Liver (tissue), 3 donors: ENCODE measurements around the gene DPT.

Experiments
- FOXA1 ChIP-seq: IDR thresholded peaks from 2 replicates; pipeline ENCODE4 v1.6.1; 2016; ENCODE audit warnings: antibody characterized with exemption
- GABPA ChIP-seq, 2 donors: IDR thresholded peaks in 1 of 2; conservative IDR thresholded peaks in 1 of 2; 2 replicates each; pipeline ENCODE4 v1.6.1; 2016; ENCODE audit warnings: antibody characterized with exemption in 2 of 2, mild to moderate bottlenecking in 1 of 2, moderate library complexity in 1 of 2
- HNF4G ChIP-seq: IDR thresholded peaks from 2 replicates; pipeline ENCODE4 v1.6.1; 2016; ENCODE audit warnings: antibody characterized with exemption
- RXRA ChIP-seq, 2 donors: IDR thresholded peaks; 2 replicates each; pipeline ENCODE4 v1.6.1; 2017 to 2018; ENCODE audit warnings: antibody characterized with exemption in 2 of 2, mild to moderate bottlenecking in 1 of 2
- TAF1 ChIP-seq: conservative IDR thresholded peaks from 2 replicates; pipeline ENCODE4 v1.6.1; 2016; ENCODE audit warnings: antibody characterized with exemption, mild to moderate bottlenecking
- YY1 ChIP-seq: IDR thresholded peaks from 2 replicates; pipeline ENCODE4 v1.6.1; 2016; ENCODE audit warnings: antibody characterized with exemption, mild to moderate bottlenecking
- TF ChIP-seq, protein P1 (sequence below): fragments of 150-350 bp; IDR thresholded peaks from 2 replicates; pipeline ENCODE4 v1.5.1; 2017; ENCODE audit warnings: improper control_type of control experiment, low read depth, low read length; ENCODE audit not compliant: missing input control
- TF ChIP-seq, protein P2 (sequence below): IDR thresholded peaks from 2 replicates; pipeline ENCODE4 v1.6.1; 2016; ENCODE audit warnings: antibody characterized with exemption, mild to moderate bottlenecking
- TF ChIP-seq, protein P3 (sequence below): IDR thresholded peaks from 2 replicates; pipeline ENCODE4 v1.6.1; 2016; ENCODE audit warnings: antibody characterized with exemption
- TF ChIP-seq, protein P4 (sequence below): IDR thresholded peaks from 2 replicates; pipeline ENCODE4 v1.6.1; 2016; ENCODE audit warnings: antibody characterized with exemption
- donor health status: healthy.
- donor health status: healthy.

DNA sequence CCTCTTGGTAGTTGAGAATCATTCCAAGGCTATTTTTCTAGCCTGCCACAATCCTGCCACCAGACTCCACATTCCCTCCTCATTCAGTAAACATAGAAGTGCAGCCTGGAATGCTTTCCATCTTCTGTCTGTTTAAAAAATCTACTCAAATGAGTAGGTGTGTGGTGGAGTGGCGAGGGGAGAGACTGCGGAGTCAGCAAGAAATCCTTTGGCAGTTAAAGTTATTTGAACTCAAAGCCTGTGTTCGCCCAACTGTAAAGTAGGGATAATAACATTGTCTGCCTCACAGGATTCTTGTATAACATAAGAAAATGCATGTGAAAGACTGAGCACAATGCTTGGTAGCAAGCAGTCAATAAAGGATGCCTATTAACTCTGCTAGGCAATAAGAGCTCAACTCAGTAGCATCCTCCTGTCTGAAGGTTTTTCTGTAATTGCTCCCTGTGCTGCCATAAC lies 22.2 kb upstream of the DPT start:
- TF ChIP-seq, protein P1, sequence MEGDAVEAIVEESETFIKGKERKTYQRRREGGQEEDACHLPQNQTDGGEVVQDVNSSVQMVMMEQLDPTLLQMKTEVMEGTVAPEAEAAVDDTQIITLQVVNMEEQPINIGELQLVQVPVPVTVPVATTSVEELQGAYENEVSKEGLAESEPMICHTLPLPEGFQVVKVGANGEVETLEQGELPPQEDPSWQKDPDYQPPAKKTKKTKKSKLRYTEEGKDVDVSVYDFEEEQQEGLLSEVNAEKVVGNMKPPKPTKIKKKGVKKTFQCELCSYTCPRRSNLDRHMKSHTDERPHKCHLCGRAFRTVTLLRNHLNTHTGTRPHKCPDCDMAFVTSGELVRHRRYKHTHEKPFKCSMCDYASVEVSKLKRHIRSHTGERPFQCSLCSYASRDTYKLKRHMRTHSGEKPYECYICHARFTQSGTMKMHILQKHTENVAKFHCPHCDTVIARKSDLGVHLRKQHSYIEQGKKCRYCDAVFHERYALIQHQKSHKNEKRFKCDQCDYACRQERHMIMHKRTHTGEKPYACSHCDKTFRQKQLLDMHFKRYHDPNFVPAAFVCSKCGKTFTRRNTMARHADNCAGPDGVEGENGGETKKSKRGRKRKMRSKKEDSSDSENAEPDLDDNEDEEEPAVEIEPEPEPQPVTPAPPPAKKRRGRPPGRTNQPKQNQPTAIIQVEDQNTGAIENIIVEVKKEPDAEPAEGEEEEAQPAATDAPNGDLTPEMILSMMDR, result no peak
- TF ChIP-seq GABPA (IDR thresholded peaks at IDR 0.05 in 1 of 2, conservative IDR thresholded peaks at IDR 0.05 in 1 of 2) (no peak), FOXA1 (no peak), RXRA (IDR thresholded peaks at IDR 0.05) (no peak), HNF4G (no peak), YY1 (no peak), TAF1 (no peak)
- TF ChIP-seq, protein P2, sequence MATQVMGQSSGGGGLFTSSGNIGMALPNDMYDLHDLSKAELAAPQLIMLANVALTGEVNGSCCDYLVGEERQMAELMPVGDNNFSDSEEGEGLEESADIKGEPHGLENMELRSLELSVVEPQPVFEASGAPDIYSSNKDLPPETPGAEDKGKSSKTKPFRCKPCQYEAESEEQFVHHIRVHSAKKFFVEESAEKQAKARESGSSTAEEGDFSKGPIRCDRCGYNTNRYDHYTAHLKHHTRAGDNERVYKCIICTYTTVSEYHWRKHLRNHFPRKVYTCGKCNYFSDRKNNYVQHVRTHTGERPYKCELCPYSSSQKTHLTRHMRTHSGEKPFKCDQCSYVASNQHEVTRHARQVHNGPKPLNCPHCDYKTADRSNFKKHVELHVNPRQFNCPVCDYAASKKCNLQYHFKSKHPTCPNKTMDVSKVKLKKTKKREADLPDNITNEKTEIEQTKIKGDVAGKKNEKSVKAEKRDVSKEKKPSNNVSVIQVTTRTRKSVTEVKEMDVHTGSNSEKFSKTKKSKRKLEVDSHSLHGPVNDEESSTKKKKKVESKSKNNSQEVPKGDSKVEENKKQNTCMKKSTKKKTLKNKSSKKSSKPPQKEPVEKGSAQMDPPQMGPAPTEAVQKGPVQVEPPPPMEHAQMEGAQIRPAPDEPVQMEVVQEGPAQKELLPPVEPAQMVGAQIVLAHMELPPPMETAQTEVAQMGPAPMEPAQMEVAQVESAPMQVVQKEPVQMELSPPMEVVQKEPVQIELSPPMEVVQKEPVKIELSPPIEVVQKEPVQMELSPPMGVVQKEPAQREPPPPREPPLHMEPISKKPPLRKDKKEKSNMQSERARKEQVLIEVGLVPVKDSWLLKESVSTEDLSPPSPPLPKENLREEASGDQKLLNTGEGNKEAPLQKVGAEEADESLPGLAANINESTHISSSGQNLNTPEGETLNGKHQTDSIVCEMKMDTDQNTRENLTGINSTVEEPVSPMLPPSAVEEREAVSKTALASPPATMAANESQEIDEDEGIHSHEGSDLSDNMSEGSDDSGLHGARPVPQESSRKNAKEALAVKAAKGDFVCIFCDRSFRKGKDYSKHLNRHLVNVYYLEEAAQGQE, result no peak
- TF ChIP-seq, protein P3, sequence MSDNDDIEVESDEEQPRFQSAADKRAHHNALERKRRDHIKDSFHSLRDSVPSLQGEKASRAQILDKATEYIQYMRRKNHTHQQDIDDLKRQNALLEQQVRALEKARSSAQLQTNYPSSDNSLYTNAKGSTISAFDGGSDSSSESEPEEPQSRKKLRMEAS, result no peak
- TF ChIP-seq, protein P4, sequence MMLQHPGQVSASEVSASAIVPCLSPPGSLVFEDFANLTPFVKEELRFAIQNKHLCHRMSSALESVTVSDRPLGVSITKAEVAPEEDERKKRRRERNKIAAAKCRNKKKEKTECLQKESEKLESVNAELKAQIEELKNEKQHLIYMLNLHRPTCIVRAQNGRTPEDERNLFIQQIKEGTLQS, result no peak
